Neural progenitor cell (in vitro differentiated cells): ENCODE measurements around the gene DCTN4. TPM values are rescaled to one million over a fixed set of nuclear protein-coding genes. Genes with fewer than 3 reads are reported as not detected.

Experiments
- DNase-seq: peaks from one replicate; pipeline ENCODE4 v3.0.0-alpha.2; 2016; ENCODE audit warnings: low spot score
- H2AFZ ChIP-seq: fragments of 200-600 bp; sonication (generic); replicated peaks from 2 replicates; pipeline ENCODE4 v1.6.1; 2016; ENCODE audit warnings: antibody characterized with exemption
- H3F3A ChIP-seq: fragments of 200-600 bp; sonication (generic); 2 replicates; pipeline ENCODE4 v1.6.1; 2016; ENCODE audit warnings: antibody characterized with exemption, low read depth
- H3K27ac ChIP-seq: fragments of 200-600 bp; sonication (generic); 2 replicates; pipeline ENCODE4 v1.5.1; 2016; ENCODE audit warnings: mild to moderate bottlenecking
- H3K27me3 ChIP-seq: fragments of 200-600 bp; sonication (generic); 2 replicates; pipeline ENCODE4 v1.6.1; 2016; ENCODE audit warnings: mild to moderate bottlenecking, moderate library complexity
- H3K36me3 ChIP-seq: fragments of 200-600 bp; sonication (generic); 2 replicates; pipeline ENCODE4 v1.5.1; 2016
- H3K4me1 ChIP-seq: fragments of 200-600 bp; sonication (generic); 2 replicates; pipeline ENCODE4 v1.6.1; 2016; ENCODE audit warnings: mixed run types
- H3K4me2 ChIP-seq: fragments of 200-600 bp; sonication (generic); 2 replicates; pipeline ENCODE4 v1.6.1; 2016
- H3K4me3 ChIP-seq: fragments of 200-600 bp; sonication (generic); 2 replicates; pipeline ENCODE4 v1.5.1; 2016
- H3K79me2 ChIP-seq: fragments of 200-600 bp; sonication (generic); 2 replicates; pipeline ENCODE4 v1.6.1; 2016; ENCODE audit warnings: low read depth
- H3K9ac ChIP-seq: fragments of 200-600 bp; sonication (generic); 2 replicates; pipeline ENCODE4 v1.6.1; 2016
- H3K9me3 ChIP-seq: fragments of 200-600 bp; sonication (generic); 2 replicates; pipeline ENCODE4 v1.5.1; 2016; ENCODE audit warnings: low read depth
- H4K20me1 ChIP-seq: fragments of 200-600 bp; sonication (generic); 2 replicates; pipeline ENCODE4 v1.6.1; 2016; ENCODE audit warnings: low read depth
- H3K27ac Mint-ChIP-seq: 3 replicates; pipeline ENCODE4 v1.8.0; 2021; ENCODE audit warnings: mixed read lengths
- H3K27me3 Mint-ChIP-seq: 2 replicates; pipeline ENCODE4 v1.8.0; 2022; ENCODE audit warnings: low read depth, mild to moderate bottlenecking, inconsistent platforms, moderate library complexity, mixed read lengths; ENCODE audit not compliant: insufficient read depth
- H3K36me3 Mint-ChIP-seq: 3 replicates; pipeline ENCODE4 v1.8.0; 2021; ENCODE audit warnings: mixed read lengths
- H3K4me1 Mint-ChIP-seq: 3 replicates; pipeline ENCODE4 v1.8.0; 2021; ENCODE audit warnings: mixed read lengths
- H3K4me3 Mint-ChIP-seq: 3 replicates; pipeline ENCODE4 v1.8.0; 2021; ENCODE audit warnings: mild to moderate bottlenecking, moderate library complexity, mixed read lengths
- H3K9me3 Mint-ChIP-seq: 3 replicates; pipeline ENCODE4 v1.8.0; 2020; ENCODE audit warnings: mixed read lengths
- CTCF ChIP-seq: fragments of 200-600 bp; sonication (generic); IDR thresholded peaks from 2 replicates; pipeline ENCODE4 v1.5.1; 2017; ENCODE audit warnings: antibody characterized with exemption, mild to moderate bottlenecking
- EZH2 ChIP-seq: fragments of 200-600 bp; sonication (generic); IDR thresholded peaks from 2 replicates; pipeline ENCODE4 v1.6.1; 2017; ENCODE audit warnings: antibody characterized with exemption, mild to moderate bottlenecking, moderate library complexity
- EZH2phosphoT487 ChIP-seq: fragments of 200-600 bp; sonication (generic); IDR thresholded peaks from 2 replicates; pipeline ENCODE4 v1.6.1; 2017; ENCODE audit warnings: antibody characterized with exemption
- total RNA-seq: library from RNA; depleted of rRNA; stranded (reverse); fragments of >200 nt; gene quantifications from 2 replicates; pipeline ENCODE4 v1.2.3, GENCODE V29; 2015; ENCODE audit warnings: low replicate concordance

The DCTN4 gene
- total RNA-seq, 1 donor from 2014 or later, result 65.8 TPM

DNA sequence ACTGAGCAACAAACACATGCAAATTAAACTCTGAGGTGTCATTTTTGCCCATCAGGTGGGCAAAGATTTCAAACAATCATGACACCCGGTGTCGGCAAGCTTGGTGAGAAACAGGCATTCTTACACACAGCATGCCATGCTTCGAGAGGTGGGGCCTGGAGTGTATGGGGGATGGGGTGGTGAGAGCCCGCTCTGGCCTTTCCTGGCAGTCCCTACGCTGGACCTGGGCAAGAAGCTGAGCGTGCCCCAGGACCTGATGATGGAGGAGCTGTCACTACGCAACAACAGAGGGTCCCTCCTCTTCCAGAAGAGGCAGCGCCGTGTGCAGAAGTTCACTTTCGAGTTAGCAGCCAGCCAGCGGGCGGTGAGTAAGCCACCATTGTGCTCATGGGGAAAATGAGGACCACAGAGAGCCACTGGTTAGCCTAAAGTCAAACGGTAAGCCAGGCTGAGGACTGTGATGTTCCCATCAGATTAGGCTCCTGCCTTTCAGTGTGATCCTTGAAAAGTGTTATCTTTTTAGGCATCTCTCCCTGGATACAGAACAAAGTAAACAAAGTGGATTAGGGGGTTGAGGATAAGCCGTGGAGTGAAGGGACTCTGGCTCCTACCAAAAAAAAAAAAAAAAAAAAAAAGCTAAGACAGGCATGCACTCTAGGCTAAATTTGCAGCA is 88.4 kb downstream of the DCTN4 start:
- Histone ChIP-seq H3K9me3 (no peaks in the 10 kb centered on the region), H3F3A (peaks cover 16% of the 10 kb centered on the region), H3K36me3 (no peaks in the 10 kb centered on the region), H3K4me1 (peaks cover 5% of the 10 kb centered on the region), H3K27me3 (peaks cover 33% of the 10 kb centered on the region), H3K27ac (no peak overlapping the region), H4K20me1 (no peaks in the 10 kb centered on the region), H3K4me3 (no peak overlapping the region), H3K79me2 (no peaks in the 10 kb centered on the region), H3K9ac (no peak overlapping the region), H2AFZ (no peak overlapping the region), H3K4me2 (peak overlapping the region; percentile 29)
- peak; percentile 50 for DNase-seq
- Mint-ChIP-seq H3K4me3 (peak overlapping the region; percentile 82), H3K4me1 (peaks cover 13% of the 10 kb centered on the region), H3K27ac (no peak overlapping the region), H3K9me3 (peaks cover 2% of the 10 kb centered on the region), H3K27me3 (peaks cover 21% of the 10 kb centered on the region), H3K36me3 (no peaks in the 10 kb centered on the region)
- TF ChIP-seq EZH2 (no peak), CTCF (no peak), EZH2phosphoT487 (no peak)

DNA sequence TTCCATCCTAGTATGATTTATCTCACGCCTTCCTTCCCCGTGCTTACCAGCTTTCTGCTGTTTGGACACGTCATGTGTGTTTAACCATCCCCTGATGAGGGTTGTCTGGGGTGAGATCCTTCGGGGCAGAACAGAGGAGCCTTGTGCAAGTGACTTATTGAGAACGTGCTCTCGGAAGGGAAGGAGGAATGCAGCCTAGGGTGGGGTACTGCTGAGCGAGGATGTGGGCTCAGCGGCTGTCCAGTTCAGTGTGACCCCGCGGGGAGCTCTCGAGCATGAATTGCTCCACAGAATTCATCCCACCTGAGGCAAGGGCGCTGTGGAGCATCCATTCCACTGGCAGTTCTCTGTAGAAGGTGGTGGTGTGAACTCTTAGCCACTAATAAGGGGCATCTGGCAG is 93.8 kb downstream of the DCTN4 start:
- Histone ChIP-seq H3K27me3 (peaks cover under 1% of the 10 kb centered on the region), H3F3A (peaks cover 10% of the 10 kb centered on the region), H3K9me3 (no peaks in the 10 kb centered on the region), H3K4me3 (no peak overlapping the region), H3K9ac (no peak overlapping the region), H3K4me1 (peaks cover 16% of the 10 kb centered on the region), H3K27ac (no peak overlapping the region), H3K4me2 (no peak overlapping the region), H3K79me2 (no peaks in the 10 kb centered on the region), H3K36me3 (no peaks in the 10 kb centered on the region), H2AFZ (no peak overlapping the region), H4K20me1 (no peaks in the 10 kb centered on the region)
- DNase-seq, result no peak
- TF ChIP-seq CTCF (no peak), EZH2phosphoT487 (no peak), EZH2 (no peak)
- Mint-ChIP-seq H3K27ac (no peak overlapping the region), H3K4me1 (peaks cover 8% of the 10 kb centered on the region), H3K36me3 (no peaks in the 10 kb centered on the region), H3K4me3 (no peak overlapping the region), H3K9me3 (peaks cover 2% of the 10 kb centered on the region), H3K27me3 (peaks cover 2% of the 10 kb centered on the region)

DNA sequence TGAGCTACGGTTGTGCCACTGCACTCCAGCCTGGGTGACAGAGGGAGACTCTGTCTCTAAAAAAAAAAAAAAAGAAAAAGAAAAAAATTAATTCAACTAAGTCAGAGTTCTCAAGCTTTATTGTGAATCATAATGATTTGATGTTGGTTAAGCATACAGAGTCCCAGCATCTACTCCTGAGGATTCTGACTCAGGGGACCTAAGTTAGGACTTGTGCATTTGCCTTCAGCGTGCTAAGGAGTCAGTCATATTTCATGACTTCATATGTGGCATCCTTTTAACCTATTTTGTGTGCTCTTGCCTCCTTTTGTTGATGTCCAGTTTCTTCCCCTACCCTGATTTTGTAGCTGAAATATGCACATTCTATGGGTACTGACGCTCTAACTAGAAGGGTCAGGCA is 94.9 kb downstream of the DCTN4 start:
- Mint-ChIP-seq H3K27ac (no peak overlapping the region), H3K36me3 (no peaks in the 10 kb centered on the region), H3K4me1 (peaks cover 12% of the 10 kb centered on the region), H3K9me3 (no peaks in the 10 kb centered on the region), H3K4me3 (no peak overlapping the region), H3K27me3 (peaks cover 2% of the 10 kb centered on the region)
- H3K27ac ChIP-seq, result no peak overlapping the region
- TF ChIP-seq EZH2phosphoT487, result no peak
- H3K4me1 ChIP-seq, result peaks cover 21% of the 10 kb centered on the region
- H3K27me3 ChIP-seq, result no peaks in the 10 kb centered on the region
- peaks cover 9% of the 10 kb centered on the region for H3F3A ChIP-seq
- no peaks in the 10 kb centered on the region for H4K20me1 ChIP-seq
- H3K4me2 ChIP-seq, result no peak overlapping the region
- no peak overlapping the region for H2AFZ ChIP-seq
- no peaks in the 10 kb centered on the region for H3K79me2 ChIP-seq
- H3K9me3 ChIP-seq, result no peaks in the 10 kb centered on the region
- no peaks in the 10 kb centered on the region for H3K36me3 ChIP-seq
- H3K9ac ChIP-seq, result no peak overlapping the region
- DNase-seq, result no peak
- no peak overlapping the region for H3K4me3 ChIP-seq

- Histone ChIP-seq H2AFZ (no peak overlapping the region), H3K9me3 (no peaks in the 10 kb centered on the region), H3K4me1 (peaks cover 21% of the 10 kb centered on the region), H3K27me3 (no peaks in the 10 kb centered on the region), H3K27ac (no peak overlapping the region), H3K36me3 (no peaks in the 10 kb centered on the region), H3F3A (peaks cover 9% of the 10 kb centered on the region), H3K79me2 (no peaks in the 10 kb centered on the region), H3K4me3 (no peak overlapping the region), H4K20me1 (no peaks in the 10 kb centered on the region), H3K4me2 (no peak overlapping the region), H3K9ac (no peak overlapping the region)
- Mint-ChIP-seq H3K9me3 (no peaks in the 10 kb centered on the region), H3K36me3 (no peaks in the 10 kb centered on the region), H3K4me3 (peak overlapping the region; percentile 24), H3K27ac (no peak overlapping the region), H3K27me3 (peaks cover 2% of the 10 kb centered on the region), H3K4me1 (peaks cover 12% of the 10 kb centered on the region)
- TF ChIP-seq EZH2 (no peak), EZH2phosphoT487 (no peak), CTCF (no peak)
- DNase-seq, result no peak
These were observed 95.9 kb downstream of the DCTN4 start for GRCh38 chr5:150662731-150663516.
